GM21390 (cell line): ENCODE measurements around the gene KDM6A.
"Not testable (repeated sequence)": the region's sequence is repeated elsewhere in the genome, so short reads cannot be mapped to it uniquely, and the experiment has no call there.

ENCODE experiments used
- ATAC-seq: cut with Tn5 transposase; IDR thresholded peaks from one replicate; pipeline ENCODE4 v1.9.1; 2021; ENCODE audit not compliant: unreplicated experiment

Gene KDM6A

DNA sequence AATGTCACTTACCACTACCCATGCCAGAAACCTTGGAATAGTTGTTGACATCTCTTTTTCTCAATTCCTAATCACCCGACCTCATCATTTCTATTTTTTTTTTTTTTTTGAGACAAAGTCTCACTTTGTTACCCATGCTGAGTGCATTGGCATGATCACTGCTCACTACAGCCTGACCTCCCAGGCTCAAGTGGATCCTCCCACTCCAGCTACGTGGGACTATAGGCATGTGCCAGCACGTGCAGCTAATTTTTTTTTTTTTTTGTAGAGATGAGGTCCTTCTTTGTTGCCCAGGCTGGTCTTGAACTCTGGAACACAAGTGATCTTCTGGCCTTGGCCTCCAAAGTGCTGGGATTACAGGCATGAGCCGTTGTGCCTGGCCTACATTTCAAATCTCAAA lies 12.0 kb downstream of the KDM6A start:
- no peak for ATAC-seq

DNA sequence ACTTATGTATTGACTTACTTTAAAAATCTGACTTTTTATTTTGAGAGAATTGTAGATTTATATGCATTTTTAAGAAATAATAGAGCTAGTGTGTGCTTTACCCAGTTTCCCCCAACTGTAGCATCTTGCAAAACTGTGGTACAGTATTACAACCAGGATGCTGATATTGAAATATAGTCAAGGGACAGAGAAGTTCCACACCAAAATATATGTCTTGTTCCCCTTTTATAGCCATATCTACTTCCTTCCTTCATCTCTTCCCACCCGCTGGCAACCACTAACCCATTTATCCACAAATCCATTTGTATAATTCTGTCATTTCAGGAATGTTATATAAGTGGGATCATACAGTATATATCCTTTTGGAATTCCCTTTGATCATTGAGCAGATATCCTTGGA lies 16.8 kb downstream of the KDM6A start:
- ATAC-seq: no peak

DNA sequence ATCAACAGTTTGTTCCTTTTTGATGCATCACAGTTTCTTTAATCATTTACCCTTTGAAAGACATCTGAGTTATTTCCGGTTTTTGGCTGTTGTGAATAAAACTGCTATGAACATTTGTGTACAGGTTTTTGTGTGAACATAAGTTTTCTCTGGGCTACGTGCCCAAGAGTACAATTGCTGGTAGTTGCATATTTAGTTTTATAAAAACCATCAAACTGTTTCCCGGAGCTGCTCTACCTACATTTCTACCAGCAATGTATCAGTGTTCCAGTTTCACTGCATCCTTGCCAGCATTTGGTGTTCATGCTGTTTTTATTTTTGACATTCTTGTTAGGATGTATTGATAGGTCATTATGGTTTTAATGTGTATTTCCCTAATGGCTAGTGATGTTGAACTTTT lies 17.3 kb downstream of the KDM6A start:
- no peak for ATAC-seq

DNA sequence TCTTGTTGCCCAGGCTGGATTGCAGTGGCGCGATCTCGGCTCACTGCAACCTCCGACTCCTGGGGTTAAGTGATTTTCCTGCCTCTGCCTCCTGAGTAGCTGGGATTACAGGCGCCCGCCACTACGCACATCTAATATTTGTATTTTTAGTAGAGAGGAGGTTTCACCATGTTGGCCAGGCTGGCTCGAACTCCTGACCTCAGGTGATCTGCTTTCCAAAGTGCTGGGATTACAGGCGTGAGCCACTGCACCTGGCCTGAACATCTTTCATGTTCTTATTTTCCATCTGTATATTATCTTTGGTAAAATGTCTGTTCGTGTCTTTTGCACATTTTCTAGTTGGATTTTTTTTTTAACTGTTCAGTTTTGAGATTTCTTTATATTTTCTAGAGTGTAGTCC lies 17.7 kb downstream of the KDM6A start:
- not testable (repeated sequence) for ATAC-seq

DNA sequence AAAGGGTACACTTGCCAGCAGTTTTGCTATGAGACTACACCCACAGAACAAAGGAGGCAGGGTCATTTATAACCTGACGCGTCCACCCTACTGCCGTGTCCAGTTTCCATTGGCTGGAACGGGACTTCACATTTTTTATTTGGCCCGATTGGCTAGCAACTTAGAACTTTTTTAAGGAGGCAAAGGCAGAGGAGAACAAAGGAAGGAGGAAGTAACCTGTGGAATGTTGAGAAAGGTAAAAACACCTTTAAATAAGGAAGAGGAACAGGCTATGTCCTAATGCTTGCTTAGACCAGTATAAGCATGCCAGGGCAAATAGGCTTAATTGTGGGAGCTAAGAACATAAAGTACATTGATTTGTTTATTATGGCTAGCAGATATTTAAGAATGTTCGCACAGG lies 18.7 kb downstream of the KDM6A start:
- no peak for ATAC-seq

DNA sequence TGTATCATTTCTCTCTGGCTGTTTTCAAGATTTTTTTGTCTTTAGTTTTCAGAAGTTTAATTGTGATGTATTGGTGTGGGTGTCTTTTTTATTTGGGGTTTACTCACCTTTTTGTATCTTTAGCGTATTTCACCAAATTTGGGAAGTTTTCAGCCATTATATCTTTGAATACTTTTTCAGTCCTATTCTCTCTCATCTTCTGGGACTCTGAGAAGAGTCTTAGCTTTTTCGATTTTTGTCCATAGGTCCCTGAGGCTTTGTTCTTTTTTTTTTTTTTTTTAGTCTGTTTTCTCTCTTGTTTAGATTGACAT lies 23.8 kb downstream of the KDM6A start:
- no peak for ATAC-seq

DNA sequence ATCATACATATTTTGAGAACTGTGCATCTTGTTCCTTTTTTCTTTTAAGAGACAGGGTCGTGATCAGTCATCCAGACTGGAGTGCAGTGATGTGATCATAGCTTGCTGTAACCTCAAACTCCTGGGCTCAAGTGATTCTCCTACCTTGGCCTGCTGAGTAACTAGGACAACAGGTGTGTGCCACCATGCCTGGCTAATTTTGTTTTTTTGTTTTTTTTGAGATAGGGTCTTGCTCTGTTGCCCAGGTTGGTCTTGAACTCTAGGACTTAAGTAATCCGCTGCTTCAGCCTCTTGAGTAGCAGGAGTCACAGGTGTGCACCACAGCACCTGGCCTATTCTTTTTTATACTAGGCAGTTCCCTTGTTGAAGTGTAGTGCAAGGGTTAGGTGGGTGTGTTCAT lies 24.6 kb downstream of the KDM6A start:
- ATAC-seq: no peak

DNA sequence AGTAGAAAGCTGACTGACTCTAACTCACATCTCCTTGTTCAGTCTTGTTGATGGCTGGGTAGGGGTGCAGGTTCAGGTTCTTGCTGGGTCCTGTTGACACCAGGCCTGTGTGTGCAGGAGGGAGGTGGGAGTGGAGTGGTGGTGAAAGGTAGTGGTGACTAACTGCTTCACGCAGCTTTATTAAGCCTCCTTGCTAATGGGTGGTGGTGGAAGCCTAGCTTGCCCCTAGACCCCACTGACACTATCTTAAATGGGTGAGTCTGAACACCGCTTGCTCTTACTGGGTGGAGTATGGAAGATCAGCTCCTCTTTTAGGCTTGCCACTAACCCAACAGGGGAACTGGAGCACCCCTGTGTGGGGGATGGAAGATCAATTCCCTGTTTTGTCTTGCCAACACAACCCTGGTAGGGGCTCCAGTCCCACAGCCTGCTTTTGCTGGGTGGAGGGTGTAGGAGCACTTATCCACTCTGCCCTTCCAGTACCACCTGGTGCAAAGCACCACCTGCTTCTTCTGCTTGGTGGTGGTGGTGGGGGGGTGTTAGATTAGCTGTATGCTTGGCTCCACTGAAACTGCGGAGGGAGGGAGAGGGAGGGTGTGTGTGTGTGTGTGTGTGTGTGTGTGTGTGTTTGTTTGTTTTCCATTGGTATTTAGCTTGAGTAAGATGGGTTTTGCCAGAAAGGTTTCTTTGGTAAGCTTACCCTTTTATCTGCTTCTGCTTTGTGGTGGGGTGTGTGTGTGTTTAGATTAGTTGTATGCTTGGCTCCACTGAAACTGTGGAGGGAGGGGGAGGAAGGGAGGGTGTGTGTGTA lies 25.6 kb downstream of the KDM6A start:
- no peak for ATAC-seq

DNA sequence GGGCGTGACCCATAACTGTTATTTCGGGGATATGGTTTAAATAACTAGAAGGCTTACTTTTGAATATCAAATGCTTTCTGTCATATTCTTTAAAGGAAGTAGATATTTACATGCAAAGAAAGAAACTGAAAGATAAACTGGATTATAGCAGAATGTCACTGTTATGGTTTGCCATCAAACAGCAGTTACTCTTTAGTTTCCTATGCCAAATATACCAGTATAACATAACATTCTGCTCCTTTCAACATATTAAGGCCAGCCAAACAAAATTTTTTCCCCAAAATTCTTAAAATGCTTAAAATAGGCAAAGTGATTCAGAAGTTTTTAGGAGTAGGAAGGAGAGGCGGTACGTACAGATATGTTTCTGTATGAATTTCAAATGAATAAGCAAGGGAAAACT lies 27.0 kb downstream of the KDM6A start:
- ATAC-seq: no peak

DNA sequence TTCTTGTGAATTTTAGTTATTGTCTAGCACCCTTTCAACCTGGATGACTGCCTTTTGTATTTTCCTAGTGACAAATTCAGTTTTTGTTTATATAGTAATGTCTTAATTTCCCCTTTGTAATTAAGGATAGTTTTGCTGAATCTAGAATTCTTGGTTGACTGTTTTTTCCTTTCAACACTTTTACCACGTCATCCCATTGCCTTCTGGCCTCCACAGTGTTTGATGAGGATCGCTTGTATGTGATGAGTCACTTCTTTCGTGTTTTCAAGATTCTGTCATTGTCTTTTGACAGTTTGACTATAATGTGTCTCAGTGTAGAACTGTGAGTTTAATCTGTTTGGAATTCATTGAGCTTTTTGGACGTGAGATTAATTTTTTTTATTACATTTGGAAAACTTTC lies 30.1 kb downstream of the KDM6A start:
- ATAC-seq: no peak

DNA sequence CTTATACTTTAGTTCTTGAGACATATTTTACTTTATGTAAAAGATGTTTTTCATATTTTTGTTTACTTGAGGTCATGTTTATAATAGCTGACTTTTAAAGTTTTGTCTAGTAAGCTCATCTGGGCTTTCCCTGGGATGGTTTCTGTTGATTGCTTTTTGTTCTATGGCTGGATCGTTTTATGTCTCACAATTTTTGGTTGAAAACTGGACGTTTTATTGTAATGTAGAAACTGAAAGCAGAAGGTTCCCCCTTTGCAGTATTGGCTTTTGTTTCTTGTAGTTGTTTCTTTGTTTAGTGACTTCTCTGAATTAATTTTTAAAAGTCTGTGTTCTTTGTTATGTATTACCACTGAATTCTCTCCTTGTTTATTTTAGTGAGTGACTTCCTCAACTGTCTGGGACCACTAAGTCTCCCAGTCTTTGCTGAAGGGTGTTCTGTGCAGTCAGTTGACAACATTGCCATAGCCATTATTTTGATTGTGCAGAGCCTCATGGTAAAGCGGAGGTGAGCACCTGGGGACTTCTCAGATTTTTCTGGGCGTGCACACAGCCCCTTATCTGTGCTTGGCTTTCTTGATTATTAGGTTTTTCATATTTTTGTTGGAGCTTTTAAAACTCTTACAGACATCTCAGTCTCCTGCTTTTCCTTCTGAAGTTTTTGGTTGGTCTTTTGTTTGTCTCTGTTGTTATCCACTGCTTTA lies 31.0 kb downstream of the KDM6A start:
- ATAC-seq: peak; percentile 37

DNA sequence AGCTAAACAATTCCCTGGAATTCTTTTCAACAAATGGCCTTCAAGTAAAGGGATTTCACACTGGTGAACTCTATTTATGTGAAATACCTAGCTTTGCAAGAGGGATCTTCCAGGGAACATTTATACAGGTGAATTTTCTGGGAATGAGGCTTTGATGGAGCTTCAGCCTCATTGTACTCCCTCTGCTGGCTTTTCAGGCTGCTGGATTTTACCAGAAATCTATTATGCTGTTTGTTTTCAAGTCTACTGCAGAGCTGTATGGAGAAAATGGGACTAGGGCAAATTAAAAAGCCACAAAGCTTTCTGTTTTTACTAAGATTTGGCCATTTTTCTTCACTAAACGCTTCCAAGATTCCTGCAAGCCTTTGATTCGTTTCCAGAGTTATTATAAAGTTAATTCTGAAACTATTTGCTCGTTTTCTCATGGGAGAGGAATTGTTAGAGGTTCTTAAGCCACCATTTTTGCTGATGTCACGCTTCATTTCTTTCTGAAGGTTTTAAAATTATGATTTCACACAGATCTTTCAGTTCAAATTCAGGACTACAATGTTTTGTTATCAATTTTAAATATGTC lies 31.6 kb downstream of the KDM6A start:
- ATAC-seq: no peak

DNA sequence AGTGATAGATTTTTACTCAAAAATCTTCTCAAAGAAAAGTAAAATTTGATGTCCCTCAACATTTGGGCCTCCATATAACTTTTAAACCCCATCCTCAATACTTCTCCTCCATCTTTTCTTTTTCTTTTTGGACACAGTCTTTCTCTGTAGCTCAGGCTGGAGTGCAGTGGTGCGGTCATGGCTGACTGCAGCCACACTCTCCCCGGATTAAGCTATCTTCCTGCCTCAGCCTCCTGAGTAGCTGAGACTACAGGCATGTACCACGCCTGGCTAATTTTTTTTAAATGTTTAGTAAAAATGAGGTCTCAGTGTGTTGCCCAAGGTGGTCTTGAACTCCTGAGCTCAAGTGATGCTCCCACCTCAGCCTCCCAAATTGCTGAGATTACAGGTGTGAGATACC lies 33.1 kb downstream of the KDM6A start:
- ATAC-seq: no peak

DNA sequence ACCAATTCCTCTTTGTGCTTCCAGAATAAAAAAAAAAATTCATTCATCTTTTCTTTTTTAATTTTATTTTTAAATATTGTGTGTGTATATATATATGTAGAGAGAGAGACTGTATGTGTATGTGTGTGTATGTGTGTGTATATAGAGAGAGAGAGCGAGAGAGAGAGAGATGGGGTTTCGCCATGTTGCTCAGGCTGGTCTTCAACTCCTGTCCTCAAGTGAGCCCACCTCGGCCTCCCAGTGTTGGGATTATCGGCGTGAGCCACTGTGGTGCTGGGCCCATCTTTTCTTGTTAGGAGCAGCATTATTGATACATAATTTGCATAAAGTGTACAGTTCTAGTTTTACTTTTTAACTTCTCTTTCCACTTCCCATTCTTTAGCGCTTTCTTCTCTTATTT lies 33.6 kb downstream of the KDM6A start:
- ATAC-seq: no peak

DNA sequence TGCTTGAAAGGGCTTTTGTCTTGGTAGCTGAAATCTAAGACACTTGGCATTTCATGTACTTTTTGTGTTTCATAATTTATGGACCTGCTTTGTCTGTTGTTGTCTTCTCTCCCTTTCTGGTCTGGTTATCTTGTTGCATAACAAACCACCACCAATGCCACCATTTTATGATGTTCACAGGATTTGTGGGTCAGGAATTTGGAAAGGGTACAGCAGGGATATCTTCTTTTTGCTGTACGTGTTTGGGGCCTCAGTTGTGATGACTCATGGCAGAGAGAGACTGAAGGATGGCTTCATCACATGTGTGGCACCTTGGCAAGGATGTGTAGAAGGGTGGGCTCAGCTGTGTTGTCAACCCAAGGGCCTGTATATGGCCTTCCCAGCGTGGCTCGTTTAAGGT lies 35.2 kb downstream of the KDM6A start:
- ATAC-seq: no peak

DNA sequence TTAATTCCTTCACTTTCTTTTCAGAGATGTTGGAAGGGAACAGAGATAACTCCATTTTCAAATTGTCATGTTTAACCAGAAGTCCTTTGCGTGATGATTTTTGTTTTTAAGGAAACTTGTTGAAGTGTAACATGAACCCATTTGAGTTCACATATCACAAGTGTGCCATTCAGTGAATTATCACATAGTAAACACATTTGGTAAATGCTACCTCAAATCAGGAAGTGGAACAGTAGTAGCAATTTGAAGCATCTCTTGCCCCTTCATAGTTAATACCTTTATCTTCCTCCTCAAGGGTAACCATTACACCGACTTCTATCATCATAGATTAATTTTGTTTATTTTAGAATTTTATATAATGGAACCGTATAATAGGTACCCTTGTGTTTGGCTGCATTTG lies 35.8 kb downstream of the KDM6A start:
- ATAC-seq: no peak

DNA sequence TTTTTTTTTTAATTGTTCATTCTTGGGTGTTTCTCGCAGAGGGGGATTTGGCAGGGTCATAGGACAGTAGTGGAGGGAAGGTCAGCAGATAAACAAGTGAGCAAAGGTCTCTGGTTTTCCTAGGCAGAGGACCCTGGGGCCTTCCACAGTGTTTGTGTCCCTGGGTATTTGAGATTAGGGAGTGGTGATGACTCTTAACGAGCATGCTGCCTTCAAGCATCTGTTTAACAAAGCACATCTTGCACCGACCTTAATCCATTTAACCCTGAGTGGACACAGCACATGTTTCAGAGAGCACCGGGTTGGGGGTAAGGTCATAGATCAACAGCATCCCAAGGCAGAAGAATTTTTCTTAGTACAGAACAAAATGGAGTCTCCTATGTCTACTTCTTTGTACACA lies 37.5 kb downstream of the KDM6A start:
- ATAC-seq: not testable (repeated sequence)

DNA sequence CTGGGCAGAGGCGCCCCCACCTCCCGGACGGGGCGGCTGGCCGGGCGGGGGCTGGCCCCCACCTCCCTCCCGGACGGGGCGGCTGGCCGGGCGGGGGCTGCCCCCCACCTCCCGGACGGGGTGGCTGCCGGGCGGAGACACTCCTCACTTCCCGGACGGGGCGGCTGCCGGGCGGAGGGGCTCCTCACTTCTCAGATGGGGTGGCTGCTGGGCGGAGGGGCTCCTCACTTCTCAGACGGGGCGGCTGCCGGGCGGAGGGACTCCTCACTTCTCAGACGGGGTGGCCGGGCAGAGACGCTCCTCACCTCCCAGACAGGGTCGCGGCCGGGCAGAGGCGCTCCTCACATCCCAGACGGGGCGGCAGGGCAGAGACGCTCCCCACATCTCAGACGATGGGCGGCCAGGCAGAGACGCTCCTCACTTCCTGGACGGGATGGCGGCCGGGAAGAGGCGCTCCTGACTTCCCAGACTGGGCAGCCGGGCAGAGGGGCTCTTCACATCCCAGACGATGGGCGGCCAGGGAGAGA lies 38.1 kb downstream of the KDM6A start:
- ATAC-seq: not testable (repeated sequence)

DNA sequence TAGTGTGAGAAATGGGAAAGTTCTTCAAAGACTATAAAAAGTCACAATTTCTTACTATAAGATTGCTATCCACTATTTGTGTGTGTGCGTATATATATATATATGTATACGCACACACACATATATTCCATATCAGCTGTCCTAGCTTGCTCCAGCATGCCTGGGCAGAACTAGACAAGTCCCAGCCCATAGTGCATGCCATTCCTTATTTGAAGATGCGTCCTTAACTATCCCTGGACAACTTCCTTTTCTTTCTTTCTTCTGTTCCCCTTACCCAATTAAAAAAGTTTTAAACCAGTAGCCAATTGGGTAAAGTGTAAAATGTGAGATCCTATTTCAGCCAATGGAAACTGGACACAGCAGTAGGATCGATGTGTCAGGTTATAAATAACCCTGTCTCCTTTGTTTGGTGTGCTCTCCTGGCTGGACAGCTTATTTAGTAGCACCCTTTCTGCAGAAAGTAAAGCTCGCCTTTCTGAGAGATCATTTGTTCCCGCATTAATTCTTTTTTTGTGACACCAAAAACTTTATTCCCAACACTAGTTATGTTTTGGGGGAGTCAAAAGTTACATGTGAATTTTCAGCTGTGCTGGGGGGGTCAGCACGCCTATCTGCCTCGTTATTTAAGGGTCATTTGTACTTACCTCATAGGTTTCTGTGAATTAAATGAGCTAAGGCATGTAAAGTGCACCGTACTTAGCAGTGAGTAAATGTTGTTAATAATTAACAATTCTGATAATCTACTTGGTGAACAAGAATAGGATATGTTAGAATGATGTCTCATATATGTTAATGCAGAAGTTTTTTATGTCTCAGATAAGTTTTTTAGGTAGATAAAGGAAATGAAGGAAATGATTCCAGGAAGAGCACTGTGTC lies 40.9 kb downstream of the KDM6A start:
- ATAC-seq: peak; percentile 13

DNA sequence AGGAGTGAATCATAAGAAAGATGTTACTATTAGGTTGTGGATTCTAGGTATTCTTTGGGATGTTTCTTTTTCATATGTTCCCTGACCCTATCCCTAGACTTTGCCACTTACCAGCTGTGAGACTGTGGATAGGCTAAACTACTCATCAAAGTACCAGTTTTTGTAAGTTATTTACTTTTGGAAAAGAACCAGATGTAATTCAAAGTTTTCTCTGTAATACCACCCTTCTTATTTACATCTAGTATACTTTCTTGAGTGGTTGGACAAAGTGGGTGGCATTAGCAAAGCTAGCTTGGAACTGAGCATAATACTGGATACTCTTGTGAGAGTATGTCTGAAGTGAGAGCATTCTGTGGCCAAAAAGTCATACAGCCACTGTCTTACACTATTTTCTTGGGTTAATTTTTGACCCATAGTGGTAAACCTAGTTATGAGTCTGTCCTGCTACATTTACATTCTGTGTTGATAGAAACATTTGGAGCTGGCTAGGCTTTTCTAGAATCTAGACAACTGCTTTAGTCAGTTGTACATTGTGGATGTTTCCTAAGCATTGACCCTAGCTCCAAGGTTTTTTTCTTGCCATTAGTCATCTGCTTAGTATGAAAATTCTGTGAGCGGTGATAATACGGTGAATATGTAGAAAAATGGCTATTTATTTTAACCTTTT lies 41.7 kb downstream of the KDM6A start:
- ATAC-seq: peak; percentile 76
